Left colon (tissue), 2 donors: ENCODE measurements around the gene VWA3B. TPM values are rescaled to one million over a fixed set of nuclear protein-coding genes. Genes with fewer than 3 reads are reported as not detected.
A peak's percentile ranks its signal among the peaks of the same experiment; 100 is the strongest.
"Not testable (repeated sequence)": the region's sequence is repeated elsewhere in the genome, so short reads cannot be mapped to it uniquely, and the experiment has no call there.

ENCODE experiments used
- ATAC-seq: fragments of 200-7000 bp; cut with Tn5 transposase; one replicate; pipeline ENCODE4 v1.9.1; 2020; ENCODE audit warnings: mild to moderate bottlenecking, moderate library complexity
- DNase-seq, 2 donors: peaks; one replicate each; pipeline ENCODE4 v3.0.0-alpha.2; 2020
- intact Hi-C, 2 donors: fragments of 100-400 bp; cut with DNase I in 1 of 2; cut with micrococcal nuclease in 1 of 2; formaldehyde crosslinking; loops; one replicate each; pipeline versions ENCODE4 v1.11.2 to v1.14.0; 2022; cut with DNase I, micrococcal nuclease
- total RNA-seq, 2 donors: library from RNA; stranded (reverse); fragmentation: NEBNext Ultra II Directional; extraction: Animal tissue kit (Norgen Biotek cat#: 25700); gene quantifications; one replicate each; pipeline ENCODE4 v1.2.1, GENCODE V29; 2021
- donor health status: DM: no; HTN: no; CAD: no.
- donor health status: DM: yes; HTN: yes; CAD: no.

The VWA3B gene
- total RNA-seq, 2 donors from 2014 or later: 2.9 to 3.9 TPM

DNA sequence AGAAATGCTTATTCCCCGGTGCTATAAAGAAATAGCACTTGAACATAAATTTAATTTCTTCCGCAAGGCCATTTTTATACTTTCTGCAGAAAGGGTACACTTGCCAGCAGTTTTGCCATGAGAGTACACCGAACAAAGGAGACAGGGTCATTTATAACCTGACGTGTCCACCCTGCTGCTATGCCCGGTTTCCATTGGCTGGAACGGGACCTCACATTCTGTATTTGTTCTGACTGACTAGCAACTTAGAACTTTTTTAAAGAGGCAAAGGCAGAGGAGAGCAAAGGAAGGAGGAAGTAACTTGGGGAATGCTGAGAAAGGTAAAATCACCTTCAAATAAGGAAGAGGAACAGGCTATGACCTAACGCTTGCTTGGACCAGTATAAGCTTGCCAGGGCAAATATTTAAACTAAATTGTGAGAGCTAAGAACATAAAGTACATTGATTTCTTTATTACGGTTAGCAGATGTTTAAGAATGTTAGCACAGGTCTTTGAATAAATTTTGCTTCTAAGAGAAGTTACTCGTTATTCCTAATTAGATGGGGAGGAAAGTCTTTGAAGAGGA, 220.2 kb downstream of the VWA3B start:
- DNase-seq (peak in 1 of 2 donors; percentile 68), ATAC-seq (peak; percentile 63)
- intact Hi-C loops: not testable (repeated sequence)

DNA sequence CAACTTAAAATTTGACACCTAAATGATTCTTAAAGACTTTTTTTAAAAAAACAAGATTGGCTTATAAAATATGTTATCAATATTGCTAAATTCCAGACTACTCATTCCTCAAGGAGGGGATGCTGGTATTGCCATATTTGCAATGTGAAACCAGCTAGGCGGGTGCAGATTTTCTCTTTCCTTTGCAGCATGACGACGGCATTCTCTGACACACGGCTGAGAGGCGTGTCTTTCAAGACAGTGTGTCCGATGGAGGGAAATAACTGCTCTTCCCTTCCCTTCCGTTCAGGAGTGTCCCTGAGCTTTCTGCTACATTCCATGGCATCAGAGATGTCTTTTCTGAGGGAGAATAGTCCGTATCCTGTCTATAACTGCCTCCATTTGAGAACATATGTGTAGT, 221.1 kb downstream of the VWA3B start:
- intact Hi-C loops: no loop called here
- DNase-seq (peak; percentile 47 to 48), ATAC-seq (peak; percentile 91)

DNA sequence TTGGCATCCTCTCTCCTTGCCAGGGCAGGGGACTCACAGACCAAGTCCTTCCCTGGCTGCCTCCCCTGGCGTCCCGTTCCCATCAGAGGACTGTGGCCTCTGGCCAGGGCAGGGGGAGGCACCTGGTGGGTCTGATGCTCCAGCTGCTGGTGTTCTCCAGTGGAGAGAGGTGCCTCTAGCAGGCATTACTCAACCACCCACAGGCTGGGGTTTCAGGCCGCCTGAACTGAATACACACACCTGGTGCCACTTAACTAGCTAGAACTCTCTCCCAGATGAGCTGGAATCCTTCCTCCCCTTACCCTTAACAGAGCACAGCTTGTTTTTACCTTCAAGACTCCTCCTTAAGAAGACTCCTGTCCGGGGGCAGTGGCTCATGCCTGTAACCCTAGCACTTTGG, 221.6 kb downstream of the VWA3B start:
- DNase-seq (no peak), ATAC-seq (peak; percentile 20)
- intact Hi-C loops: no loop called here

DNA sequence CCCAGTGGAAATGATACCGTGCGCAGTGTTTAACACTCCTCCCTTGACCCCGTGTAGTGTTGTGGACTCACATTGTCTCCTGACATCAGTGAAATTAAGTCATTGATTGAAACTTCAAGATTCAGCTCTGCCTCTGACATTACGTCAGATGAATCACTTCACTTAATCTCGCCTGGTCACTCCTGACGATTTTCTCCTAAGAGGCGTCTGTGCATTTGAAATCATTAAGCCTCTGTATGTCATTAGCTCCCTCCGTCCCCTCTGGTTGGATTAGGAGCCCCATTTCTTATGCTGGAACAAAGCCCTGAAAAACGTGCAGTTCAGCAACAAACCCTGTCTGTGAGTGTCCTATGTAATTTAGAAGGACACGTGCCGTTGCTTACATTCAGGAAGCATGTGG, 222.6 kb downstream of the VWA3B start:
- no peak for ATAC-seq
- intact Hi-C loops: no loop called here
- no peak for DNase-seq

DNA sequence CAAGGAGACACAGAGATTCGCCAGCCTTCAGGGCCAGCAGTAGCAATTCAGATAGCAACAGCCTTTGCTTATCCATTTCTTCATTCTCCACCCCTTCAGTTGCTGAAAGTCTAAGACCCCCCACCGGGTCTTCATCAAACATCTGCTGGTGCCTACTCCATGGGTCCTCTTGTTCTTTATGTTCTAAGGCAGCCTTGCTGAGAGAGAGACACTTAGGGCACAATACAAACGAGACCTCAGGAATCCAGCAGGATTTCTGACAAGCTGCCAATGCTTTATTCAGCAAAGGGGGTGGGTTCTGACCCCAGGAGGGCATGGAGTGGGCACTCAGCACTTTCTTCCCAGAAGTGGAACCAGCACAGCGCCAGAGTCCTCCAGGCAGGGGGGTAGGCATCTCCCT, 223.0 kb downstream of the VWA3B start:
- DNase-seq (no peak), ATAC-seq (no peak)
- intact Hi-C loops: no loop called here

DNA sequence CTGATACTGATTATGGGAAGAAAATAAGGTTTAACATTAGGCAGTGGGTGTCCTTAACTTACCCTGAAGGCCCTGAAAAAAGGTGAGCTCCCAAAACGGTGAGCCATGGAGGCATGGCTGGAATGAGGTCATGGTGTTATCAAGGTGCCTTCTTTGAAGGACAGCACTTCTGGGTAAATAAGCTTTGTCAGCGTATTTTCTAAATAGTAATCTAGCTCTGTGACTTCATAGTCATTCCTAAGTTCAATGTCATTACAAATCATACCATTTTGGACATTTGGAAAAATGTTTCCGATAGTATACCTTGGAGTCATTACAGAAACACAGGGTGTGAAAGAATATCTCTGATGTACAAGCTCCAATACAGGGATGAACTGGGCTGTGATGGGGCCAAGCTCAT, 224.1 kb downstream of the VWA3B start:
- ATAC-seq (no peak), DNase-seq (no peak)
- intact Hi-C loops: no loop called here

DNA sequence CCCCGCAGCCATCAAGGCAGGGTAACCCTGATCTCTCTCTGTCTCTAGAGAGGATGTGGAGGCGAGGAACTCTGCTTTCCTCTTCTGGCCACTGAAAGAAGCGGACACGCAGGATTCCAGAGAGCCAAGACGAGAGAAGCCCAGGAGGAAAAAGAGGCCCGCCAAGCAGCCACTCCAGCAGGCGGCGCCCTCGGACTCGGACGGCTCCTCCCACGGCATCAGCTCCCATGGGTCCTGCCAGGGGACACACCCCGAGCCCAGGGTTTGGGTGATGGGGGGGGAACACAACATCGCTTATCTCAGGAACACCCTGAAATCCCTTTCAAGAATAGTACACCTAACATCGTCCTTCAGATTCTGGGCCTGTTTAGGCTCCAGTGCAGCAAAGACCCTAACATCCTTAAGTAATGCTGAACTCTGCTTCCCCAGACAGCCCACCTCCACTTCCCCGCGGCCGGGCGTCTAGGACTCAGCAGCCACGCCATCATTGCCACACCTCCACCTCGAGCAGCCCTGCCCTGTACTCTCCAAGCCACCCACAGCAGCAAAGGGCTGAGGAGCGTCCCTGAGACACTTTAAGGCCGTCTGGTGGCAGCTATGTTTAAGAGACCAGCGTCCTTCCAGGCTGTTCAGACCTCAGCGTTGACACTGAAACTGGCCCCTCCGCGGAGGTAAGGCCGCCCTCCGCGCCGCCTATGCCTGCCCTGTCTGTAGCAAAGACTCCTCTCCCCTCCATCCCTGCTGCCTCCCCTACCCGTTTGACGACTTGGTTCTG, 225.0 kb downstream of the VWA3B start:
- DNase-seq (no peak), ATAC-seq (no peak)
- intact Hi-C loops: no loop called here

DNA sequence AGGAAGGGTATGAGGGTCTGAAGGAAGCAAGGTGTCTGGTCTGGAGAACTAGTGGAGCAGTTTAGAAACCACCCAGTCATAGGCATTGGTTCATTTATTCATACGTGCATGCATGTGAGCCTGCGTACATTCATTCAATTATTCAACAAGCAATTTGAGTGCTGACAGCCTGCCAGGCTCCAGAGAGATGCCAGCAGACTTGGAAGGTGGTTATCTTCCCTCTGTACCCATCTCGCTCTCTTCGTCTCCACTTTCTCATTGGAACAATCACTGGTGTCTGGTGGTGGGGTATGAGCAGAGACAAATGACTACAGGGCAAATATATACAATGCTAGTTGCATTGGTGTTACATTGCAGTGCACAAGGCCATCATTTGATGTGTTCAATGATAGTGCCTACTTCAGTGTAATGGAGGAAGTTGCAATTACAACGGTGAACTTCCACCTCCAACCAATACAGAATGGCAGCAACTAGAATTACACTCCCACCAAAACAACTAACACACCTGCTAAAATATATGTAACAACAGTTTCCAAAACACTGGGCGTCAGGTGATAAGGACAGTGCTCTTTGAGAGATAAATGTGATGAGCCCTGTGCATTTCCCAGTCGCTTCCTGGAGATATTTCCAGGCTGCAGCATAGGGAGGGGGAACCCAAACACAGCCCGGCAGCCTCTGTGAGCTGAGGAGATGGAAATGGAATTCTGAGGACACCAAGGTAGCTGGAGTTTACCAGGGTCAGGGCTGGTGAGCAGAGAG, 226.7 kb downstream of the VWA3B start:
- ATAC-seq (no peak), DNase-seq (no peak)
- intact Hi-C loops: no loop called here

DNA sequence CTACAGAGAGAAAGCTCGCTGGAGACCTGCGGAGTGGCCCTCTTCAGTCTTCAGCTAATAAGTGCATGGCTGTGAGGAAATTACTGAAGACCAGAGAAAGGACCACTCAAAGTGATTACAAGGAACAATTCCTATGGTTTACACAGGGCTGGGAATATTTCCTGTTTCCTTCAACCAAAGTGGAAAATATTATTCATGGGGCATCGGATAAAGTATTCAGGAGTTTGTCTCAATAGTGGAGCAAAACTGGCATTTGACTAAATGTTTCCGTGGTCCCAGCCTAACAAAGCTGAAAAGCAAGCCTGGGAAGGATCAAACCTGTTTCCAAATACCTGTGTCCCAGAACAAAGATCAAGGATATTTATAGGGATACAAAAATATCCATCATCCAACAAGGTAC, 227.3 kb downstream of the VWA3B start:
- no peak for ATAC-seq
- intact Hi-C loops: no loop called here
- no peak for DNase-seq

DNA sequence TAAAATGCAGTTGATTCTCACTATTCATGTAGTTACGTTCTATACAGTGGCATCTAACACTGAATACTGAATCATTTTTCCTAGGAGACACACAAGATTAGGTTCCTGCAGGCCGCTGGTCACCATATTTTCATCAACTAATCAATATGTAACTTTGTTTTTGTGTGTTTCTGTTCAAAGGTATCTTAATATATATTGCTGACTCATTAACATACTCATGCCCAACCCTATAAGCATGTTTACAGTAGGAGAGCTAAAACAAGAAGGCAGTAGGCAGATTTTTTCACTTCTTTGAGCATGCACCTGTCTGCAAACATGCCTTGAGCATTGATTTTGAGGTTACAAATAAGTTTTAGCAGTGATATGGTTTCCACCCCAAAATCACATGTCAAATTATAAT, 229.0 kb downstream of the VWA3B start:
- intact Hi-C loops: no loop called here
- ATAC-seq (no peak), DNase-seq (no peak)

DNA sequence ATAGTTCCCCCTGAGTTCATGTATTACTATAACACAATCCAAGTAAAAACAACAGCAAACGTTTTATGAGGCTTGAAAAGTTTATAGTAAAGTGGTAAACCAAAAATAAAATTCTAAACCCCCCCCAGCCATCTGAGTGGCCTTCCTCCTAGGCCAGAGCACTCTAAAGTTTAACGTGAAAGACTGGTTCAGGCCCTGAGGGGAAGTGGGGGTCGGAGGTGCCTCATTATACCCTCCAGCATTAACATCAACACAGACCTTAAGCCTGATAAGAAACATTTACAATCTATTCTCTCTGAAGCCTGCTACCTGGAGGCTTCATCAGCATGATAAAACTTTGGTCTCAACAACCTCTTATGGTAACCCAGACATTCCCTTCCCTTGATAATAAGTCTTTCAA, 230.2 kb downstream of the VWA3B start:
- DNase-seq (no peak), ATAC-seq (no peak)
- intact Hi-C loops: no loop called here

DNA sequence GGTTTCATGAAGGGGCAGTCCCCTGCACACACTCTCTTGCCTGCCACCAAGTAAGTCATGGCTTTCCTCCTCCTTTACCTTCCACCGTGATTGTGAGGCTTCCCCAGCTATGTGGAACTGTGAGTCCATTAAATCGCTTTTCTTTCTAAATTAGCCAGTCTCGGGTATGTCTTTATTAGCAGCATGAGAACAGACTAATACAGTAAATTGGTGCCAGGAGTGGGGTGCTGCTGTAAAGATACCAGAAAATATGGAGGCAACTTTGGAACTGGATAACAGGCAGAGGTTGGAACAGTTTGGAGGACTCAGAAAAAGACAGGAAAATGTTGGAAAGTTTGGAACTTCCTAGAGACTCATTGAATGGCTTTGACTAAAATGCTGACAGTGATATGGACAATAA, 233.2 kb downstream of the VWA3B start:
- ATAC-seq, intact Hi-C loops, DNase-seq: not testable (repeated sequence)

DNA sequence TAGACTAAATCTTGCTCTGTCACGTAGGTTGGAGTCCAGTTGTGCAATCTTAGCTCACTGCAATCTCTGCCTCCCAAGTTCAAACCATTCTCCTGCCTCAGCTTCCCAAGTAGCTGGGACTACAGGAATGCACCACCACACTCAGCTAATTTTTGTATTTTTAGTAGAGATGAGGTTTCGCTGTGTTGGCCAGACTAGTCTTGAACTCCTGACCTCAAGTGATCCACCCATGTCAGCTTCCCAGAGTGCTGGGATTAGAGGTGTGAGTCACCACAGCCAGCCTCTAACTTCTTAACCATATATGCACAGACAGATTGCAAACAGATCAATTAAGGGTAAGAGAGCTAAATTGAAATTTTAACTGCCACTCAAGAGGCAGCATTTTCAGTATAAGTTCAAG, 237.2 kb downstream of the VWA3B start:
- intact Hi-C loops: no loop called here
- no peak for ATAC-seq
- no peak for DNase-seq

DNA sequence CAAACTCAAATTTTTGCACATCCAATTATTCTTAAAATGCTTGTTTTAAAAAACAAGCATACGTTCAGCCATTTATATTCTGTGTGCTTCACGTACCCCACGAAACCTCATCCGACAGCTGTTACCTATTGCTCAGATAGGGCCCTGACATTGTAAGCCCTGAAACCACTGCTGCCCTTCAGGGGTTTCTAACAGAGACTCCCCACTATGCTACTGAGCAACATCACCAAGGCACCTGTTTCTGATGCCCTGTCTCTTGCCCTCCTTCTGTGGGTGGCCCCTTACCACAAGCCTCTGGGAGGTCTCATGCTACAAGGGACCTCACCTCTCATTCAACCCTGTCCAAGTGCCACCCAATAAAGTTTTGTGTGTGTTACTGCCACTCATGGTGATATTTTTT, 240.8 kb downstream of the VWA3B start:
- DNase-seq (no peak), ATAC-seq (no peak)
- intact Hi-C loops: no loop called here

DNA sequence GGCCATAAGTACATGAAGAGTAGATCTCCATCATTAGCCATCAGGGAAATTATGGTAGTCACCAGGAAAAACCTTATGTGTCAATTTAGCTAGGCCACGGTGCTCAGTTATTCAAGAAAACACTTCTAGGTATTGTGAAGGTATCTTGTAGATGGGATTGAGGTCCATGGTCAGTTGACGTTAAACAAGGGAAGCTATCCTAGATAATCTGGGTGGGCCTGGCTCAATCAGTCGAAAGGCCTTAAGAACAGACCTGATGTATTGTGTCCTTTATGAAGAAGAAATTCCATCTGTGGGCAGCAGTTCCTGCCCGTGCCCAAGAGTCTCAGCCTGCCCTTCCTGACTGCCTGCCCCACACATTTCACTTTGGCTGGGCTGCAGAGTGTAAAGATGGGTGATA, 242.6 kb downstream of the VWA3B start:
- intact Hi-C loops: no loop called here
- DNase-seq (no peak), ATAC-seq (no peak)

DNA sequence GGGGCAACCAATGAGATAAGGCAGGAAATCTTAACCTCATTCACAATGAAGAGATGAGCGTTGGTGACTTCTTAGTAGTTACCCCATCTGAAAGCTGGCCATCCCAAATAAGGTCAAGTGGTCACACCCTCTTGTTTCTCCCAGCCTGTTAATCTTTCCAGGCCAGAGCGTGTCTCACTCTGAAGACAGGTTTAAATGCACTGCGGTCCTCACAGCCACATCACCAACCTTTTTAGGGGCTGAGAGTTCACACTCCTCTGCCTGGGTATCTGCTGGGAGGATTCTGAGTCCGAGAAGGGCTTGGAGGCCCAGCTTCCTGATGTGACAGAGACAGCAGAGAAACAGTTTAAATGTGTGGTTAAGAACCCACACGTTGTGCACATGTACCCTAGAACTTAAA, 246.0 kb downstream of the VWA3B start:
- intact Hi-C loops: no loop called here
- ATAC-seq (no peak), DNase-seq (no peak)

DNA sequence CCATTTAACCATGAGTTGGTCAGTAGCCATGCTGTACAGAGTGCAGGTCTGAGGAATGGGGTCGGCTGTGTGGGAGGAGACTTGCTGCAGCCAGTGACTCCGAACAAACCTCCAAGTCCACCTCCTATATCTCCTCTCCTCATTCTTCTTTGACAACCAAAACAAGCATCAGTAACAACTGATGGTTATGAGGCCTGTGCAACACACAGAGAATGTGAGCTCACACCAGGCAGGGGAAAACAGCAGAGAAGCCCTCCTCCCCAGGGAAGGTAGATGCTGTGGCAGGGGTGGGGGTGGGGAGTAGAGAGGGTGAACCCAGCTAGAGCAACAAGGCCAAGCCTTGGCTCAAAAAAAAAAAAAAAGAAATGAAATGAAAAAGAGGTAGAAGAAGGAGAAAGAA, 247.0 kb downstream of the VWA3B start:
- DNase-seq (no peak), ATAC-seq (no peak)
- intact Hi-C loops: no loop called here

DNA sequence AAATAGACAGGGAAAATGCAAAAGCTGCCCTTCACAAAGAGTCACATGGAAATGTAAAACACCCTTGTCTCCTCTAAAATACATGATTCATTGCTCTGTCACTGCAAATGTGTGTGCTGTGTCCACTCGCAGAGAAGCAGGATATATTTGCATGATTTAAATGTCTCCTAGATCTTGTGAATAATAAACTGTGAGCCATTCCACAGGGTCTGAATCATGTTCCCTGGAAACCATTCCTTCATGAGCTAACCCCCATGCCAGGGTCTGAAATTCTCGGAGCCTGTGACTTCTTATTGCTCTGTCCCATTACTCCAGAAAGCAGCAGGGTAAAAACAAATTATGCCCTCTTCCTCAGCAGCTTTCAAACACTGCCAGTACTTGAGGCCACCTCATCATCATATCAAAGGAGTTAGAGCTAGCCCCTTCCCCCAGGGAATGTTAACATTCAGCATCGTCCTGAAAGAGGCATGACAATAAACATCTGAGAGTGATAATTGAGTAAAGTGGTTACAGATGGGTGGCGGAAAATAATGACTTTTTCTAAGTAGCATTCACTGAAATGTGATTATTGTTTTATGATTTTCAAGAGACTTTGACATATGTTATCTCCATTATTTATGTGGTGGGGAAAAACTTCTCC, 247.6 kb downstream of the VWA3B start:
- intact Hi-C loops: no loop called here
- DNase-seq (no peak), ATAC-seq (no peak)

DNA sequence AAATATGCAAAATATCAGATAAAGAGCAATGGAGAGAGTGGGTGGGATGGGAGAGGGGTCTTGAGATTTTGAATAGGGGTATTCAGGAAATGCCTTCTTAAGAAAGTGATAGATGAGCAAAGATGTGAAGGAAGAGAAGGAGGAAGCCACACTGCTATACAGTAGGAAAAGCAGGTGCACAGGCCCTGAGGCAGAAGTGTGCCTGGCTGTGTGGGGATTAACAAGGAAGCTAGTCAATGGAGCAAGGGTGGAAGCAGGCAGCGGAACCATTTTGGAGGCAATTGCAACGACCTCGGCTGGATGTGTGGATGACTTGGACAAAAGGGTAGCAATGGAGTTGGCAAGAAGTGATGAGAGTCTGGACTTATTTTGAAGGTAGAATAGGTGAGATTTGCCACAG, 248.3 kb downstream of the VWA3B start:
- intact Hi-C loops: no loop called here
- no peak for ATAC-seq
- DNase-seq: no peak

DNA sequence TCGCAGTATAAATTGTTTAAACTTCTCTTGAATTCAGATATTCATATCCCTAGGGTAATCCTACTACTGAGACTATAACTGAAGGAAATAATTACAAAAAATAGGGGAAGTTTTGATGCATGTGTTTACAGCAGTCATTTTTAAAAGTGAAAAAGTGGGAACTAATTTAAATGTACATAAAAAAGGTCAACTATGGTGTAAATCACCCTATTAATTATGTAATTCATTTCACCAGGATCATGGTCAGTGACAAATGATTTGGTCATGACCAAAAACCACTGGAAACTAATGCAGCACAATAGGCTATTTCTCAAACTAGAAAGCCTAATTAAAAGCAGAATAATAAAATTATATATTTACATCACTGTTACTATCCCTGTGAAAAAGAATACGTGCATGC, 254.3 kb downstream of the VWA3B start:
- intact Hi-C loops: no loop called here
- no peak for DNase-seq
- ATAC-seq: no peak
